ENCODE results near the gene INTS14. TPM values are rescaled to one million over a fixed set of nuclear protein-coding genes. Genes with fewer than 3 reads are reported as not detected.
A peak's percentile ranks its signal among the peaks of the same experiment; 100 is the strongest.

Gene INTS14
- total RNA-seq (10 to 100 TPM; 11.1 to 18.4 (median 14.7) TPM), polyA plus RNA-seq (10 to 100 TPM in 1 of 2 donors, 1 to 10 TPM in 1; 9.1 to 12.1 TPM)
- long read RNA-seq, donor 1, partial matches to known transcripts: 0 of 17 reads
- long read RNA-seq, donor 1, other reads (novel, unspliced or antisense): 8 of 17 reads
- long read RNA-seq, donor 2, transcript INTS14-201 (12 exons, 2,393 nt): major isoform, 11 of 38 reads
- long read RNA-seq, donor 2, transcript INTS14-217 (12 exons, 2,615 nt): minor isoform, 6 of 38 reads
- long read RNA-seq, donor 2, partial matches to known transcripts: 1 of 38 reads
- long read RNA-seq, donor 2, other reads (novel, unspliced or antisense): 16 of 38 reads
- long read RNA-seq, donor 3, transcript INTS14-201 (12 exons, 2,393 nt): major isoform, 20 of 74 reads
- long read RNA-seq, donor 3, transcript INTS14-217 (12 exons, 2,615 nt): minor isoform, 12 of 74 reads
- long read RNA-seq, donor 3, partial matches to known transcripts: 8 of 74 reads
- long read RNA-seq, donor 3, other reads (novel, unspliced or antisense): 28 of 74 reads

DNA sequence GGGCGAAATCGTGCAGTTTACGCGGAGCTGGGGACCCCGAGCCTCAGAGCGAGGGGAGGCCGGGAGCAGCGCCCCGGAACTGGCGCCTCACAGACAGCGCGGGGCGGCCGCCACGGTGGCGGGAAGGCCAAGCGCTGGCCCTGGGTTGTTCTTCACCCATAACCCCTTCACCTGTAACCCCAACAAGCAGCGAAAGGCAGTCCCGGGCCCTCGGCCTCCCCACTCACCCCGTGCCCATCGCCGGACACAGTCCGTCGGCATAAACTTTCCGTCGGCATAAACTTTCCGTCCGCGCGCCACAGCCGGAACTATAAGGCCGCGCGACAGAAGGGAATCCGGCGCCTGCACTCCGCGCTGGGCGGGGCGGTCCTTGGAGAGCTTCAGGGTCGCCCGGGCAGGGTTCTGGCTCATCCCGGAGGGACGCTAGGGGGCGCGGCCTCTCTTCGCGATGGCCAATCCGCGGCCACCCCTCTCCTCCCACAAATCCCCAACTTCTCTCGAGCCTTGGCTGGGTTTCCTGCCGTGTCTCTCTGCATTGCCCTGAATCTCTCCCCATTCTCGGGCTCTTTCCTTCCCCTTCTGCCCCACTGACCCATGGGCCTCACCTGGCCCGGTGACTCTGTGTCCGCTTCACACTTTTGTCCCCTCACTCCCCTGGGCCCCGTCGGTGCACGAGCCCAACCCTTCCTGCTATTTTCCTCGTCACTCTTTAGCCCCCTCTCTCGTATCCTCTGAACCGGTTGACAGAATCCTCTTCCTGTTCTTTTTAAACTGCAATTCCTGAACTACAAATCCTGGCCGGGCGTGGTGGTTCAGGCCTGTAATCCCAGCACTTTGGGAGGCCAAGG, at the start of gene INTS14:
Gene INTS14 (minus strand): TSS at position 261 of the 848 bp plus-strand sequence. CDS start 3,751 bp downstream, outside the sequence.
- peak; percentile 99 to 100 (median 99) for ATAC-seq
- no peaks in the 10 kb centered on the region for H3K27me3 ChIP-seq
- H3K4me1 ChIP-seq: peaks cover 0 to 29% (median 21%) of the 10 kb centered on the region in 9 donors
- H3K4me3 ChIP-seq: peak within 1 kb of the TSS; percentile 70 to 97 (median 80)
- H3K27ac ChIP-seq: peak within 1 kb of the TSS; percentile 85 to 98 (median 94)
- intact Hi-C loops (cut with DNase I): loop anchor here in 1 of 10 donors (10.0 kb wide), 1 partner anchor 254 kb away; the partner anchor contains the start of gene RAB11A
- TF ChIP-seq, protein P1, sequence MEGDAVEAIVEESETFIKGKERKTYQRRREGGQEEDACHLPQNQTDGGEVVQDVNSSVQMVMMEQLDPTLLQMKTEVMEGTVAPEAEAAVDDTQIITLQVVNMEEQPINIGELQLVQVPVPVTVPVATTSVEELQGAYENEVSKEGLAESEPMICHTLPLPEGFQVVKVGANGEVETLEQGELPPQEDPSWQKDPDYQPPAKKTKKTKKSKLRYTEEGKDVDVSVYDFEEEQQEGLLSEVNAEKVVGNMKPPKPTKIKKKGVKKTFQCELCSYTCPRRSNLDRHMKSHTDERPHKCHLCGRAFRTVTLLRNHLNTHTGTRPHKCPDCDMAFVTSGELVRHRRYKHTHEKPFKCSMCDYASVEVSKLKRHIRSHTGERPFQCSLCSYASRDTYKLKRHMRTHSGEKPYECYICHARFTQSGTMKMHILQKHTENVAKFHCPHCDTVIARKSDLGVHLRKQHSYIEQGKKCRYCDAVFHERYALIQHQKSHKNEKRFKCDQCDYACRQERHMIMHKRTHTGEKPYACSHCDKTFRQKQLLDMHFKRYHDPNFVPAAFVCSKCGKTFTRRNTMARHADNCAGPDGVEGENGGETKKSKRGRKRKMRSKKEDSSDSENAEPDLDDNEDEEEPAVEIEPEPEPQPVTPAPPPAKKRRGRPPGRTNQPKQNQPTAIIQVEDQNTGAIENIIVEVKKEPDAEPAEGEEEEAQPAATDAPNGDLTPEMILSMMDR (IDR thresholded peaks at IDR 0.05): peak; percentile 38 to 85 (median 73)
- H3K9me3 ChIP-seq: no peaks in the 10 kb centered on the region
- 0% methylated on average over 61 to 64 of the region's 64 CpGs for WGBS, 2 donors
- peaks cover 0 to 13% (median 0%) of the 10 kb centered on the region in 9 donors for H3K36me3 ChIP-seq
- DNase-seq: peak; percentile 98 to 99

DNA sequence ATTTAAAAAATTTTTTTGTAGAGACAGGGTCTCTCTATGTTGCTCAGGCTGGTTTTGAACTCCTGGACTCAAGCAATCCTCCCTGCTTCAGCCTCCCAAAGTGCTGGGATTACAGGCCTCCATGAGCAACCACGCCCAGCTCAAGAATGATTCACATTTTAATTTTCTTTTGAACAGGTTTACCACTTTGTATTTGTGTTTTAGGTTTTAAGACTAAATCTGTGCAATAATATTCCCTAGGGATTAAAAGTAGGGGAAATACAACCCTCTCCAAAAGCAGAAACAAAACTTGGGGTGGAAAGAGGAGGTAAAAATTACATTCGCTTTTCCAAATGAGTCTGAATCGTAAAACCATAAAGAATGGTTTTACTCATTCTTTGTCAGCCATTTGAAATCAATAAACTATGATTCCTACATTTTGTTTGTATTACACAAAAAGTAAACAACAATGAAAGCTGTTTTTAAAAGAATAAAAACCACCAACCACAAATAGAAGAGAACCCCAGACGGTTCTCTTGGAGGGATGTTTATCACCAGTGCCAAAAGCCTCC, 48.6 kb upstream of the INTS14 start:
- WGBS, 2 donors: 91 to 94% methylated on average over 4 of the region's 4 CpGs
- Histone ChIP-seq H3K9me3 (no peaks in the 10 kb centered on the region), H3K36me3 (peaks cover 0 to 100% (median 18%) of the 10 kb centered on the region in 9 donors), H3K4me1 (peaks cover 0 to 6% (median 0%) of the 10 kb centered on the region in 9 donors), H3K27me3 (no peaks in the 10 kb centered on the region), H3K4me3 (no peak overlapping the region), H3K27ac (no peak overlapping the region)
- TF ChIP-seq, protein P1 (IDR thresholded peaks at IDR 0.05): no peak
- intact Hi-C loops (cut with DNase I): no loop called here
- DNase-seq: no peak
- ATAC-seq: no peak

DNA sequence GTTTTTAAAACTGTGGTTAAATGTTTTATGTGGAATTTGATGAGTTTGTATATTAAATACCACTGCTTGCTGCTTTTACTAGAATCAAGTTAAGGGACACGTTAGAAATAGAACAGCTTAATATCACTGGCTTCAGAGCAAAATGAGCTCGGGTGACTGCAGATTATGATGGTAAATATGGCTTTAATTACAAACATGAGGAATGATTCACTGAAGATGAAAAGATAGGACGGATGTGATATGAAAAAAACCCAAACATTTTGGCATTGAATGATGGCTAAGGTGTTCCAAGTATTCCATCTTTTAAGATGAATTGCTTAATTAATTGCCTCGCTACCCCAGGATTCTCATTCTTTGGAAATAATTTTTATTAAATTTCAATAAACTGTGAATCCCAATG, 44.5 kb upstream of the INTS14 start:
- intact Hi-C loops (cut with DNase I): no loop called here
- Histone ChIP-seq H3K4me3 (no peak overlapping the region), H3K36me3 (peaks cover 0 to 96% (median 0%) of the 10 kb centered on the region in 9 donors), H3K9me3 (no peaks in the 10 kb centered on the region), H3K4me1 (peaks cover 0 to 6% (median 0%) of the 10 kb centered on the region in 9 donors), H3K27ac (no peak overlapping the region), H3K27me3 (no peaks in the 10 kb centered on the region)
- ATAC-seq (no peak), DNase-seq (no peak)
- TF ChIP-seq, protein P1 (IDR thresholded peaks at IDR 0.05): no peak
- 84 to 89% methylated on average over 4 of the region's 4 CpGs for WGBS, 2 donors

DNA sequence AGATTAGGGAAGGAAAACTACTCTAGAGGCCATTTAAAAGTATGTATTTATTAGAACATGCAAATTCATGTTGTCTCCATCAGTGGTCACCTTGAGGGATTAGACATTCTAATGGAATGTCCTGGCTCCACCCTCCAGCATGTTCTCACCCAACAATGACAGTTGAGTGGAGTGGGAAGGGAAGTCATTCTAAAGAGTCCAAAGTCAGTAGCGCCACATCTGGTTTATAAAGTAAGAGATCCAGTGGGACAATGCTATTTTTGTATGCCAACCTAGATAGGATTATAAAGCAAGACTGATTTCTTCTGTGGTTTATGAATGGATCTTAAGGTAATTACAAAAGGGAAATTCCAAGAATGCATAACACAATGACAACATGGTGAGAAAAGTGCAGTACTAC, 44.1 kb upstream of the INTS14 start:
- DNase-seq: no peak
- Histone ChIP-seq H3K36me3 (peaks cover 0 to 93% (median 0%) of the 10 kb centered on the region in 9 donors), H3K4me3 (no peak overlapping the region), H3K4me1 (peaks cover 0 to 6% (median 0%) of the 10 kb centered on the region in 9 donors), H3K27me3 (no peaks in the 10 kb centered on the region), H3K9me3 (no peaks in the 10 kb centered on the region), H3K27ac (no peak overlapping the region)
- intact Hi-C loops (cut with DNase I): no loop called here
- TF ChIP-seq, protein P1 (IDR thresholded peaks at IDR 0.05): no peak
- 77 to 79% methylated on average over 1 of the region's 1 CpG for WGBS, 2 donors
- ATAC-seq: peak in 1 of 8 donors; percentile 57

Measured in heart right ventricle (tissue), 16 donors.